ENCODE measurements around the gene LRRC75B. TPM values are rescaled to one million over a fixed set of nuclear protein-coding genes. Genes with fewer than 3 reads are reported as not detected.
A peak's percentile ranks its signal among the peaks of the same experiment; 100 is the strongest.

Gene LRRC75B
- polyA plus RNA-seq, 2 donors = 8.5 to 11.3 TPM

DNA sequence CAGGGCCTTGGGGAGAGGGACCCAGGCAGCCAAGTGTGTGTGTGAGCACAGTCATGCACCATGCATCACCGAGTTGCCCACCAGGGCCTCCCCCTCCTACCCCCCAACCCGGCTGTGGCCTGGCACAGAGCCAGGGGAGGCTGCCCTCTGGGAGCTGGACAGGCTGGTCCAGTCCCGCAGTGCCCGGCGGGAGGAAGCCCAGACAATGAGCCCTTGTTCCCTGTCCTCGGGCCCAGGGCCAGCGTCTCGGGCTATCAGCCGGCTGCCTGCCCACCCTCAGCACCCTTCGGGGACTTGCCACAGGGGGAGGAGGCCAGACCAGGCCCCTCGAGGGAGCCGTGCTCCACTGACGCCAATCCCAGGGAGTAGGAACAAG is 4.5 kb downstream of the LRRC75B start:
- WGBS, 2 donors = 63 to 66% methylated on average over 13 of the region's 13 CpGs
- Histone ChIP-seq H3K27me3 (ENCODE audit: control insufficient read depth in 1 of 2, insufficient read depth in 2 of 2, low read length in 2 of 2) (no peaks in the 10 kb centered on the region), H3K27ac (ENCODE audit: low read depth in 2 of 2, low read length in 1 of 2) (no peak overlapping the region), H3K36me3 (ENCODE audit: control insufficient read depth in 2 of 2, insufficient read depth in 2 of 2, low read length in 1 of 2) (peaks cover 0 to 14% of the 10 kb centered on the region in 2 donors), H3K9me3 (ENCODE audit: control insufficient read depth in 2 of 2, insufficient read depth in 1 of 2, low read depth in 1 of 2, low read length in 1 of 2) (peaks cover 0 to 2% of the 10 kb centered on the region in 2 donors), H3K4me3 (ENCODE audit: low read depth in 1 of 2, low read length in 2 of 2) (no peak overlapping the region), H3K4me1 (ENCODE audit: control insufficient read depth in 2 of 2, insufficient read depth in 2 of 2, low read length in 1 of 2) (peaks cover 3 to 14% of the 10 kb centered on the region in 2 donors)

DNA sequence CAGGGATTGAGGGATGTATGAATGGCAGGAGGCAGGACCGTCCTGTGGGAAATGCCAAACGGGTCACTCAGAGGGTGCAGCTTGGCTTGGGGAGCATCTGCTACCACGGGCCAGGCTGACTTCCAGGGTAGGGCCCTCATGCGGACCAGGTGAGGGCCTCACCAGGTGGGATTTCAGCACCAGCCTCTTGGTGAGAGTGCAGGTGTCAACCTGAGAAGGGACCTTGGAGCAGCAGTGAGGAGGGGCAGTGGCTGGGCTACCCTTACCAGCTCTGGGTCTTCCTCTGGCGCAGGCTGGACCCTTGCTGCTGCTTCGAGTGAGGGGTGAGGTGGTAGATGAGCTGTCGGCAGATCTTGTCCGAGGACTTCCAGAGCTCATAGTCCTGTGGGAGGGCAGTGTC is 4.9 kb downstream of the LRRC75B start:
- Histone ChIP-seq H3K36me3 (ENCODE audit: control insufficient read depth in 2 of 2, insufficient read depth in 2 of 2, low read length in 1 of 2) (peaks cover 0 to 14% of the 10 kb centered on the region in 2 donors), H3K4me3 (ENCODE audit: low read depth in 1 of 2, low read length in 2 of 2) (no peak overlapping the region), H3K4me1 (ENCODE audit: control insufficient read depth in 2 of 2, insufficient read depth in 2 of 2, low read length in 1 of 2) (peaks cover 5 to 14% of the 10 kb centered on the region in 2 donors), H3K9me3 (ENCODE audit: control insufficient read depth in 2 of 2, insufficient read depth in 1 of 2, low read depth in 1 of 2, low read length in 1 of 2) (peaks cover 0 to 2% of the 10 kb centered on the region in 2 donors), H3K27me3 (ENCODE audit: control insufficient read depth in 1 of 2, insufficient read depth in 2 of 2, low read length in 2 of 2) (no peaks in the 10 kb centered on the region), H3K27ac (ENCODE audit: low read depth in 2 of 2, low read length in 1 of 2) (no peak overlapping the region)
- 83 to 84% methylated on average over 8 of the region's 8 CpGs for WGBS, 2 donors

DNA sequence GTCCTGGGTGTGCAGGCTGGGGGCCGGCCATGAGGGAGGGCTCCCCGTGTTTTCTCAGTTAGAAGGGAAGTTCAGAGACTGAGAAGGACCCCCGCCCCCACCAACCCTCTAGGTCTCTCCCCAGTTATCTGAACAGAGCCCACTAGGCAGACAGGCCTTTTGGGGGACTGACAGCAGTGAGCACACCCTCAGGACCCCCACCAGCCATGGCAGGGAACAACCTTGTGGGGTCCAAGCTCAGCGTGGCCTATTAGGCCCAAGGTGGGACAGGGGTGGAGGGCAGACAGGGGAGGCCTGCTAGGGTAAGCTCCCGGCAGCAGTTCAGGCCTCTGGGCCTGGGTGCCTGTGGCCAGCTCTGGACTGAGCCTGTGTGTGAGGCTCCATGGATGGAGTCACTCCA is 5.6 kb downstream of the LRRC75B start:
- Histone ChIP-seq H3K36me3 (ENCODE audit: control insufficient read depth in 2 of 2, insufficient read depth in 2 of 2, low read length in 1 of 2) (peaks cover 0 to 14% of the 10 kb centered on the region in 2 donors), H3K4me3 (ENCODE audit: low read depth in 1 of 2, low read length in 2 of 2) (no peak overlapping the region), H3K27ac (ENCODE audit: low read depth in 2 of 2, low read length in 1 of 2) (no peak overlapping the region), H3K27me3 (ENCODE audit: control insufficient read depth in 1 of 2, insufficient read depth in 2 of 2, low read length in 2 of 2) (no peaks in the 10 kb centered on the region), H3K9me3 (ENCODE audit: control insufficient read depth in 2 of 2, insufficient read depth in 1 of 2, low read depth in 1 of 2, low read length in 1 of 2) (no peaks in the 10 kb centered on the region), H3K4me1 (ENCODE audit: control insufficient read depth in 2 of 2, insufficient read depth in 2 of 2, low read length in 1 of 2) (peaks cover 5 to 18% of the 10 kb centered on the region in 2 donors)
- 80 to 89% methylated on average over 5 of the region's 5 CpGs for WGBS, 2 donors

GRCh38 chr22:24585927-24586546 is 6.8 kb downstream of the LRRC75B start:
- no peaks in the 10 kb centered on the region for H3K27me3 ChIP-seq (ENCODE audit: control insufficient read depth in 1 of 2, insufficient read depth in 2 of 2, low read length in 2 of 2)
- 89 to 91% methylated on average over 24 of the region's 24 CpGs for WGBS, 2 donors
- peaks cover 5 to 13% of the 10 kb centered on the region in 2 donors for H3K4me1 ChIP-seq (ENCODE audit: control insufficient read depth in 2 of 2, insufficient read depth in 2 of 2, low read length in 1 of 2)
- no peak overlapping the region for H3K4me3 ChIP-seq (ENCODE audit: low read depth in 1 of 2, low read length in 2 of 2)
- no peak overlapping the region for H3K27ac ChIP-seq (ENCODE audit: low read depth in 2 of 2, low read length in 1 of 2)
- H3K9me3 ChIP-seq (ENCODE audit: control insufficient read depth in 2 of 2, insufficient read depth in 1 of 2, low read depth in 1 of 2, low read length in 1 of 2) = no peaks in the 10 kb centered on the region
- peaks cover 0 to 14% of the 10 kb centered on the region in 2 donors for H3K36me3 ChIP-seq (ENCODE audit: control insufficient read depth in 2 of 2, insufficient read depth in 2 of 2, low read length in 1 of 2)

GRCh38 chr22:24585461-24585860 is 7.4 kb downstream of the LRRC75B start:
- WGBS, 2 donors = 97 to 100% methylated on average over 1 to 3 of the region's 3 CpGs
- H3K27ac ChIP-seq (ENCODE audit: low read depth in 2 of 2, low read length in 1 of 2) = no peak overlapping the region
- no peaks in the 10 kb centered on the region for H3K9me3 ChIP-seq (ENCODE audit: control insufficient read depth in 2 of 2, insufficient read depth in 1 of 2, low read depth in 1 of 2, low read length in 1 of 2)
- peaks cover 0 to 14% of the 10 kb centered on the region in 2 donors for H3K36me3 ChIP-seq (ENCODE audit: control insufficient read depth in 2 of 2, insufficient read depth in 2 of 2, low read length in 1 of 2)
- no peaks in the 10 kb centered on the region for H3K27me3 ChIP-seq (ENCODE audit: control insufficient read depth in 1 of 2, insufficient read depth in 2 of 2, low read length in 2 of 2)
- H3K4me1 ChIP-seq (ENCODE audit: control insufficient read depth in 2 of 2, insufficient read depth in 2 of 2, low read length in 1 of 2) = peaks cover 5 to 13% of the 10 kb centered on the region in 2 donors
- H3K4me3 ChIP-seq (ENCODE audit: low read depth in 1 of 2, low read length in 2 of 2) = no peak overlapping the region

GRCh38 chr22:24584871-24585411 is 7.9 kb downstream of the LRRC75B start:
- Histone ChIP-seq H3K36me3 (ENCODE audit: control insufficient read depth in 2 of 2, insufficient read depth in 2 of 2, low read length in 1 of 2) (peaks cover 0 to 14% of the 10 kb centered on the region in 2 donors), H3K27ac (ENCODE audit: low read depth in 2 of 2, low read length in 1 of 2) (no peak overlapping the region), H3K27me3 (ENCODE audit: control insufficient read depth in 1 of 2, insufficient read depth in 2 of 2, low read length in 2 of 2) (no peaks in the 10 kb centered on the region), H3K9me3 (ENCODE audit: control insufficient read depth in 2 of 2, insufficient read depth in 1 of 2, low read depth in 1 of 2, low read length in 1 of 2) (no peaks in the 10 kb centered on the region), H3K4me3 (ENCODE audit: low read depth in 1 of 2, low read length in 2 of 2) (no peak overlapping the region), H3K4me1 (ENCODE audit: control insufficient read depth in 2 of 2, insufficient read depth in 2 of 2, low read length in 1 of 2) (peaks cover 5 to 13% of the 10 kb centered on the region in 2 donors)
- WGBS, 2 donors = 83 to 85% methylated on average over 9 to 10 of the region's 10 CpGs

DNA sequence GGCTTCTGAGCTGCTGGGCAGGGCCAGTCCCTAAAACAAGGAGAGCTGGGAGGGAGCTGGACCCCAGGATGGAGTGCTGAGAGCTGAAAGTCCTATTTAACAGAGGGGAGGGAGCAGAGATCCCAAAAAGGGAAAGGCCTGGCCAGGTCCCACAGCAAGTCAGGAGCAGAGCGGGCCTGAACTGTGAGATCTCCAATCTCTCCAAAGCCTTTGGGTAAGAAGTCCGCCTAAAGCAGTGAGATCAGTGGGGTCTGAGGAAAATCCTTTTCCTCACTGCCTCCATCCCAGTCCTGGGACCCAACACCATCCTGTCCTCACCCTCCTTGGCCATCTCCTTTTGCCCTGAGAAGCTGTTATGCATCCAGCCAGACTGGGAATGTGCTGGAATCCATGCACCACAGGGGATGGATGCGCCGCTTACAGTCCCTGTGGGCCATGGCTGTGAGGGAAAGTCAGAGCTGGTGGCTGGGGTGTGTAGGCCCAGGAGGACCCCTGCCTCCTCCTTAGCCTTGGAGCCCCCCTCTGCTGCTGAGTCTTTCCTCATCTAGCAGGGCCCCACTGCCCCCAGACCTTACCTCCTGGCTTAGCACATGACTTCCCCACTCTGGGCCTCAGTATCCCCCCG is 8.6 kb downstream of the LRRC75B start:
- peaks cover 5 to 13% of the 10 kb centered on the region in 2 donors for H3K4me1 ChIP-seq (ENCODE audit: control insufficient read depth in 2 of 2, insufficient read depth in 2 of 2, low read length in 1 of 2)
- no peak overlapping the region for H3K4me3 ChIP-seq (ENCODE audit: low read depth in 1 of 2, low read length in 2 of 2)
- peak overlapping the region in 1 of 2 donors; percentile 79 for H3K27ac ChIP-seq (ENCODE audit: low read depth in 2 of 2, low read length in 1 of 2)

GRCh38 chr22:24583221-24584165 is 9.4 kb downstream of the LRRC75B start:
- 41 to 45% methylated on average over 19 of the region's 19 CpGs for WGBS, 2 donors
- Histone ChIP-seq H3K4me3 (ENCODE audit: low read depth in 1 of 2, low read length in 2 of 2) (no peak overlapping the region), H3K9me3 (ENCODE audit: control insufficient read depth in 2 of 2, insufficient read depth in 1 of 2, low read depth in 1 of 2, low read length in 1 of 2) (no peaks in the 10 kb centered on the region), H3K27ac (ENCODE audit: low read depth in 2 of 2, low read length in 1 of 2) (peak overlapping the region; percentile 23 to 79), H3K36me3 (ENCODE audit: control insufficient read depth in 2 of 2, insufficient read depth in 2 of 2, low read length in 1 of 2) (peaks cover 0 to 14% of the 10 kb centered on the region in 2 donors), H3K4me1 (ENCODE audit: control insufficient read depth in 2 of 2, insufficient read depth in 2 of 2, low read length in 1 of 2) (peaks cover 5 to 13% of the 10 kb centered on the region in 2 donors), H3K27me3 (ENCODE audit: control insufficient read depth in 1 of 2, insufficient read depth in 2 of 2, low read length in 2 of 2) (no peaks in the 10 kb centered on the region)

More for the DNA sequence above, 8.6 kb downstream of the LRRC75B start:
- Histone ChIP-seq H3K27me3 (ENCODE audit: control insufficient read depth in 1 of 2, insufficient read depth in 2 of 2, low read length in 2 of 2) (no peaks in the 10 kb centered on the region), H3K9me3 (ENCODE audit: control insufficient read depth in 2 of 2, insufficient read depth in 1 of 2, low read depth in 1 of 2, low read length in 1 of 2) (no peaks in the 10 kb centered on the region), H3K36me3 (ENCODE audit: control insufficient read depth in 2 of 2, insufficient read depth in 2 of 2, low read length in 1 of 2) (peaks cover 0 to 14% of the 10 kb centered on the region in 2 donors)
- WGBS, 2 donors = 80% methylated on average over 5 of the region's 5 CpGs

Measured in esophagus (tissue), 2 donors.